ENCODE results near the gene NEAT1.

The NEAT1 gene

DNA sequence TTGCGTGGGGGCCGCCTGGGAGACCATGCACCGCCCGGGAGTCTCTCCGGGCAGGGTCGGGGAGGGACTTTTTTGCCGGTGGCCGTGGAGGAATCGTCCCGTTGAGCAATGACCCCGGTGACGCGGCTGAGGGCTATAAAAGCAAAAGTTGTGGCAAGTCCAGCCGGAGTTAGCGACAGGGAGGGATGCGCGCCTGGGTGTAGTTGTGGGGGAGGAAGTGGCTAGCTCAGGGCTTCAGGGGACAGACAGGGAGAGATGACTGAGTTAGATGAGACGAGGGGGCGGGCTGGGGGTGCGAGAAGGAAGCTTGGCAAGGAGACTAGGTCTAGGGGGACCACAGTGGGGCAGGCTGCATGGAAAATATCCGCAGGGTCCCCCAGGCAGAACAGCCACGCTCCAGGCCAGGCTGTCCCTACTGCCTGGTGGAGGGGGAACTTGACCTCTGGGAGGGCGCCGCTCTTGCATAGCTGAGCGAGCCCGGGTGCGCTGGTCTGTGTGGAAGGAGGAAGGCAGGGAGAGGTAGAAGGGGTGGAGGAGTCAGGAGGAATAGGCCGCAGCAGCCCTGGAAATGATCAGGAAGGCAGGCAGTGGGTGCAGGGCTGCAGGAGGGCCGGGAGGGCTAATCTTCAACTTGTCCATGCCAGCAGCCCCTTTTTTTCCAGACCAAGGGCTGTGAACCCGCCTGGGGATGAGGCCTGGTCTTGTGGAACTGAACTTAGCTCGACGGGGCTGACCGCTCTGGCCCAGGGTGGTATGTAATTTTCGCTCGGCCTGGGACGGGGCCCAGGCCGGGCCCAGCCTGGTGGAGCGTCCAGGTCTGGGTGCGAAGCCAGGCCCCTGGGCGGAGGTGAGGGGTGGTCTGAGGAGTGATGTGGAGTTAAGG lies at the start of gene NEAT1:
NEAT1 (plus strand) TSS at position 166 of the 883 bp plus-strand sequence.
- peak; percentile 86 for DNase-seq

DNA sequence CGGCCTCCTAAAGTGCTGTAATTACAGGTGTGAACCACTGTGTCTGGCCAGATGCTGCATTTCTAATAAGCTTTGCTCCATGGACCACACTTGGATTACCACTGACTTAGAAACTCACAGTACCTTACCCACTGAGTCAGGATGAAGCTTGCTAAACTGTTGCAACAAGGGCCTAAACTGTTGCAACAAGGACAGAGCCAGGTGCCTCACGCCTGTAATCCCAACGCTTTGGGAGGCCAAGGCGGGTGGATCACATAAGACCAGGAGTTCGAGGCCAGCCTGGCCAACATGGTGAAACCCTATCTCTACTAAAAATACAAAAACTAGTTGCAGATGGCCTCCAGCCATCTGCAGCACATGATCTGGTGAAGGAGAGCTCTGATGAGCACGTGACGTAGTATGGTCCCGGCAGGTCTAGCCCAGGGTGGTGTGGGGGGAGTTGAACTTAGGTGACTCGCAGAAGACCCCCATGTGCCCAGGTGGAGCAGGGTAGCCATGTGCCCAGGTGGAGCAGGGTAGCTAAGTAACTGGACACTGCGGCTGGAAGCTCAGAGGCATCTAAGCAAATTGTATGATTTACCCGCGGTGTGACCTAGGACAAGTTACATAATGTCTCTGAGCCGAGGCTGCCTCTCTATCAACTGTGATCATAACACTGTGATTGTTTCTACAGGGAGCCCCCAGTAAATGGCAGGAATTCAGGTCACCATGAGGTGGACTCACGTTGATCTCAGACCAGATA lies 48.6 kb upstream of the NEAT1 start:
- no peak for DNase-seq

DNA sequence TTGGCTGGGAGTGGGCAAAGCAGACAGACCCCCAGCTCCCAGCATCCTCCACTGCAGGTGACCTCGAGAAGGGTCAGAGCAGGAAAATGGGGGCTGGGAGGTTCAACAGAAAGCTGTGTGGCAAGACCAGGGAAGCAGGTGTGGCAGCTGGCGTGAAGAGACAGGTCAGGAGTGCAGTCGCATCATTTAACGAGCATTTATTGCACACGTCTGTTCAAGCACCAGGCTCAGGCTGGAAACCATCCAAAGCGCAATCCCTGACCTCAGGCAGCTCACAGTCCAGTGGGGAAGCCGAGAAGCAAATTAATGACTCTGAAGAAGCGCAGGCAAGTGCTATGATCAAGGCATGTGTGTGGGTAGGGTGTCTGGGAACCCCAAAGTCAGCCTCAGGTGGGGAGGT lies 47.6 kb upstream of the NEAT1 start:
- DNase-seq: no peak

DNA sequence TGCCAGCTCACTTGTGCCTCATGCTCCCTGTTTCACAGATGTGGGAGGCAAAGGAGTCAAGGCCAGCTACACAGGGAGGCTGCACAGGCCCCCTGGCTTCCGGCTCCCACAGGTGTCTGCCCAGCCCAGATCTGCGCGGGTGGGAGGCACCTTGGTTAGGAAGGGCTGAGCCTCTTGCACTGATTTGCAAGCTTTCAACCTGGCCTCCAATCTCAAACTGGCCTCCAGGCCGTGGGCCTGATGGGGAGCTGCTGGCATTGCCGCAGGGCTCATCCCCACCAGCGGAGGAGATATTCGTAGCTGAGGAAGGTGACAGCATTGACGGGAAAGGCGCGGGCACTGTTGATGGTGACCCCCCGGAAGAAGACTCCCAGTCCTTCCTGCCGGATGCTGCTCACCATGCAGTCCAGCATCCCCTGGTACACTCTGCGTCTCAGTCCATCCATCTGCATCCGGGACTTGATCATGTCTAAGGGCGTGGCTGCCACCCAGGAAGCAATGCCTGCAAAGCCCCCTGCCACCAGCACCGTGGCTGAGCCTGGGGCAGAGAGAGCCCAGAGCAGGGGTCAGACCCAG lies 46.4 kb upstream of the NEAT1 start:
- no peak for DNase-seq

DNA sequence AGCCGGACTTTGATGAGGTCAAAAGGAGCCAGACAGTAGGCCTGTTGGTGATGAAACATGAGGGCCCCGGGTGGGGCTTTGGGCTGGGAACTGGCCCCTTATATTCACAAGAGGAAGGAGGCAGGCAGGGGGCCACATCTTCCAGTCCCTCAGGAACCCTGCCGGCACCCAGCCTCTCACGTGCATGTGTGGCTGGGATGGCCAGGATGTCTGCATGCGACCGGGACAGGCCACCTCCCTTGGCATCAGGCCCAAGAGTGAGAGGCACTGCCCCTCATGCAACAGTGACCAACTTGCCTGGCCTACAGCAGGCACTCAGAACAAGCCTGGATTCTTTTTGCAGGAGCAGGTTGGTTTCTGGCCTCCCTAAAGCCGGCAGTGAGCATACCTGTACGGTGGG lies 45.6 kb upstream of the NEAT1 start:
- DNase-seq: no peak

DNA sequence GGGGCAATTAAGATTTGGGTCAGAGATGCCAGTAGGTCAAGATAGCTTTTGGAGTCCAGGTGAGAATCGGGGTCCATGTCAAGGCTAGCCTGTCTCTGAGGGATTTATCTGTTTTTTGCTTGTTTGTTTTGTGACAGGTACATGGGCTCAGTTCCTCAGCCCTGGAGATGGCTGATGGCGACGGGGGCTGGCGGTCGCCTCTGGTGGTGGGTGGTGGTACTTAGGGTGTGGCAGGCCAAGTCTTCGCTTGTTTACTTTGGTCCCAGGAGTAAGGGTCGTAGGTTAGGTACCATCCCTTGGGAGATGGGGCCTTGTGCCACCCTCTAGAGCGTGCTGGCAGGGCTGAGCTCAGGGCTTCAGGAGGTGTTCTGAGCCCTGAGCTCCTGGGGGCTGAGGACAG lies 44.8 kb upstream of the NEAT1 start:
- DNase-seq: no peak

DNA sequence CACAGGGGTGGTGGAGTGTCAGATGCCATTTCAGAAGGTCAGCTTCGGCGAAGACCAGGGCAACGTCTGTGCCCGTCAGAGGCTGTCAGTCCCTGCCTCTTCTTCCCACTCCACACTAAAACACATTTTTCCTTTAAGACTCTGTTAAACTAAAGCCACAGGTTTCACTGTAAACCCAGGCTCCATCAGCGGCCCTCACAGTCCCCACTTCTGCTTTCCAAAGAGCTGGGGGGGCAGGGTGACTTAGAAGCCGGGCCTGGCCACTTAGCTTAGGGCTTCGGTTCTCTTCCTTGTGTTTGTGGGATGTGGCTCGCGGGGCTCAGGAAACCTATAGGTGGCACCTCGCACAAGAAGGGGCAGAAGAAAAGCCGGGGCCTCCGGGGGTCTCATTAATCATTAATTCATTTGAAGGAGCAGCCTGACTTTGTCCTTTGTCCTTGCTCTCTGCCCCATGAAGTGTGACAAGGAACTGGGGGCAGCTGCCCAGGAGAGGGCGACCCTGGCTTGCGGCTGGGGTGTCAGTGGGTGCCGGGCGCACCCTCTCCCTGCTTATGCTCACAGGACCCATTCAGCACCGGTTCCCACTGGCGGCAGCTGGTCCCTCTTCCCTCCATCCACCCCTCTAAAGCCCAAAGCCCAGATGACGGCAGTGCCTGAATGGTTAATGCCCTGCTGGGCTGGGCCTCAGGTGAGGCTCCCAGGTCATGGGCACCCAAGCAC lies 44.2 kb upstream of the NEAT1 start:
- no peak for DNase-seq

DNA sequence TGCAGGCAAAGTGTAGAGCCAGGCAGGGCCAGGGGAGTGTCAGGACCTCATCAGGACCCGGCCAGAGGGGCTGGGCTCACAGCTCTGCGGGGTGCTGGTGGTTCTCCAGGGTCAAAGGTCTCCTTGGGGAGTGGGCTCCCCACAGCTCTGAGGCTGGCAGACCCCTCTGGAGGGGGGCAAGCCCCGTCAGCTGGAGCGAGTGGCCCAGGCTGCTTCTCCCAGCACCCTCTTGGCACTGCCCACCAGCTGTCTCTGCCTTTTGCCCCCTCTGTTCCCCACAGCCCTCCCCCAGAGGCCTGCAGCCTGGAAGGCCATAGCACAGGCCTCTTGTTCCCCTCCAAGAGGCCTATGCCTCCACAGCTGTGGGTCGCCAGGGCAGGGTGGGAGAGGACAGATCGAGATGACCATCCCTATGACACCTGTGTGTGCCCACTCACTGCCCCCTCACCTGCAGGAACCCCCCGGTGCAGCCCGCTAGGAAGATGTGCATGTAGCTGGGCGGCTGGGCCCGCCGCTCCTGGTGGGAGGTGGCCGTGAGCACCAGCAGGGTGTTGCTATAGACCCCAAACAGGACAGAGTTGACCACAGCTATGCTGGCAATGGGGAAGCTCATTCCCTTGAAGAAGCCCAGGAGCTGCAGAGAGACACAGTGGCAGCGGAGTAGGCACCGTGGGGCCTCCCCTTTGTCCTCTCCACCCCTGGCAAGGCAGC lies 43.5 kb upstream of the NEAT1 start:
- DNase-seq: no peak

DNA sequence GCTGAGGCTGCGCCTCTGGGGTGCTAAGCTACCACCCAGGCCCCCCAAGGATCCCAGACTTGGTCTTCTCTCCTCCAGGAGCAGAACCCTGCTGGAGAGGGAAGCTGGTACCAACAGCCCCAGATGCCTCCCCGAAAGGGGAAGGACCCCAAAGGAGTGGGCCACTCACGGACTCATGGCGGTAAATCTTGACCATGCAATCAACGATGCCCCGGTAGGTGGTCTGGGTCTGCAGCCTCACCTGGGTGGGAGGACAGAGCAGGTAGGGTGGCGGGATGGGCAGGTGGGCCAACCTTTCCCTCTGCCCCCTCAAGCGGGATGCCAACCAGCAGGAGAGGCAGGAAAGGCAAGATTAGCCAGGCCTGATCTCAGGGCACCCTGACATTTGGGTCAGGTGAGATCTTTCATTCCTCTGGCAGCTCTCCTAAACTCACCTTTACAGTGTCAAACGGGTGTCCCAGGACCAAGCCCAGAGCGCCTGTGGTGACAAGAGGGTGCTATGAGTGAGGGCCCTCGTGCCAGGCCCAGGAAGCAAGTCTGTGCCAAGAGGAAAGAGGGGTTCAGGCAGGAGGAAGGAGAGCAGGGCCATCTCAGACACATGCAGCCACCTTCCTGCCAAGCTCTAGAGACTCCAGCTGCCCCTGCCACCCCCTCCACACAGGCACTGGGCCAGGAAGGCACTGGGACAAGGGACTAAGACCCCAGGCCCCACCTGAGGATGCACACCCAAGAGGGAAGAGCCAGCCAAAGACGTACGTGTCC lies 42.7 kb upstream of the NEAT1 start:
- DNase-seq: no peak

DNA sequence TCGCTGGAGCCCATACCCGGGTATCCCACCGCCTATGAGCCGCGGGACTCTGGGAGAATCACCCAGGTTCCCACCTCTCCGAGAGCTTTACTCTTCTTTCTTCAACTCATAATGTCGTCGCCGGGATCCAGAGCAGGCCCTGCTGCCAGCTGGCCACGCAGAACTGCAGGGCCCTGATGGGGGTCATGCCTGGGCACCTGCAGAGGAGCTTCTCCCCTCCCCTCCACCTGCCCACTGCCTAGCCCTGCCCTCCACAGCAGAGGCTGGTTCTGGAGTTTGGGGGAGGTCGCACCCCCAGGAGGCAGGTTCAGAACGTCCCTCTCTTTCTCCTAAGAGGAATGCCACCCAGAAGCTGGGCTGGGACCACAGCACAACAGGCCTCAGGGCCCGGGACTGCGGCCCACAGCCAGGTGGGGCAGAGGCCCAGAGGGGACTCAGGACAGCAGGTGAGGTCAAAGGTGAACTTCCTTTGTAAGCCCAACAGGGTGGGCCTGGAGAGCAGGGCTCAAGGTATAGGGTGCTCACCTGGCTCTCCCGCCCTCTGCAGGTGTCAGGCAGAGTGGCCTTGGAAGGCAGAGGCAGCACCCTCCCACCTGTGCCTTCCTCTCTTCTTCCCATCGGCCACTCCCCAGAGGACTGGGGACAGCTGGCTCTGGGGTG lies 42.0 kb upstream of the NEAT1 start:
- DNase-seq: no peak

DNA sequence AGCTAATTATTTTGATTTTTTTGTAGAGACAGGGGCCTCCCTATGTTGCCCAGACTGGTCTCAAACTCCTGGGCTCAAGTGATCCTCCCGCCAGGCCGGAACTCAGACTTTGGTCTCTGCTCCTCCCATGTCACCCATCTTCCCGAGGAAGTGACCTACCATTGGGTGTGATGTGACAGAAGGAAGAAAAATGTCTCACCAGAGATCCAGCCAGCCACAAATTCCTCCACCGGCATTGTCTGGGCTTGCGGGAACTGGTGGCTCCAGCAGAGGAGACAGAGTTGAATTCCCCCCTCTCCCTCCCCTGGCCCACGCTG lies 40.9 kb upstream of the NEAT1 start:
- DNase-seq: no peak

DNA sequence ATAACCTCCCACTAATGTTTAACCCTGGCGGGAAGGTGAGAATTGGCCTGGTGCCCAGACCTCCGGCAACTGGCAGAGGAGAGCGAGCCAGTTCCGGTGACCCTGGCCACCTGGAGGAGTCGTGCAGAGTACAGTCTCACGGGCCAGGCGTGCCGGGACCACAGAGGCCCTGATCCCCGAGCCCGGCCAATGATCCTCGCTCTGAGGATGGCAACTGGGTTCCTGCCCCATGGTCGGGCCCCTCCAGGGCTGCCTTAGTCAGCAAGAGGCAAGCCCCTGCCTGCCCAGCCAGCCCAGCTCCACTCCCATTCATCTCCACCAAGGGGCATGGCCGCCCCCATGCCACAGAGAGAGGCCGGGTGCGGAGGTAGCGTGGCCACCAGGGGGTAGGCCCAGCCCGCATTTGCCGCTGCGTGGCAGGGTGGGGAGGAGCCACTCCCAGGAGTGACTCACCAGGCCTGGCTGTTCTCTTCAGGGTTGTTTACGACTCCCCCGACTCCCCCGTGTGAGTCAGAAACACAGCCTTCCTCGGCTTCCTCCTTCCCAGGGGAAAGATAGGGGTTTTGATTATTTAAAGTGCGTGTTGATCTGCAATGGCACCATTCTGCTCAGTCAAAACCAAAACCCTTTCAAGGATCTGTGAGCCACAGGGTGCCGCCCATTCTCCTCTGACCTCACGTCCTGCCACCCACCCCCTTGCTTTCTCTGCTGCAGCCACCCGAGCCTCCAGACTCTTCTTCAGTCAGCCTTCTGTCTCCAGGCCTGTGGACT lies 40.4 kb upstream of the NEAT1 start, which contains the start of gene SLC25A45:
SLC25A45 (minus strand) TSS at position 614 of the 771 bp plus-strand sequence. CDS start 695 bp downstream, outside the sequence.
- DNase-seq: peak; percentile 96

DNA sequence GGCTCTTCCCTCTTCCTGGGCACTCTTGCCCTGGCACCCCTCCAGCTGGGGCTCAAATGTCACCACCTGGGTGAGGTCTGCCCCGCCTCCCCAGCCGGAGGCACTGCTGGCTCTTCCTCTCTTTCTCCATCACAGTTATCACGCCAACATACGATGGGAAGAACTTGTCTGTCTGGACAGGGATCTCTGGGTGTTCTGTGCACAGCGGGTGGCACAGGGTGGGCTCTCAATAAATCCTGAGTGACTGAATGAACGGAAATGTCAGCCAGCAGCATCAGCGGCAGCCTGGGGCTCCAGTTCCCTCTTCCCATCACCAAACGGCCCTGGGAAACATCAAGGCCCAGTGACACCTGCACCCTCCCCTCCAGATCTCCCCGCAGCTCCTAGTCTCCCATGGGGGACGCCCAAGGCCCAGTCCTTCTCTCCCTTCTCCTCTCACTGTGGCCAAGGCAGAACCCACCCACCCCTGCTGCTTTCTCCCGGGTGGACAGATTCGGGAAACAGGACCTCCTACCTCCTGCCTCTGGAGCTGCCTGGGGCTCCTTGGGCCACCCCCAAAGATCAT lies 39.7 kb upstream of the NEAT1 start:
- DNase-seq: no peak

DNA sequence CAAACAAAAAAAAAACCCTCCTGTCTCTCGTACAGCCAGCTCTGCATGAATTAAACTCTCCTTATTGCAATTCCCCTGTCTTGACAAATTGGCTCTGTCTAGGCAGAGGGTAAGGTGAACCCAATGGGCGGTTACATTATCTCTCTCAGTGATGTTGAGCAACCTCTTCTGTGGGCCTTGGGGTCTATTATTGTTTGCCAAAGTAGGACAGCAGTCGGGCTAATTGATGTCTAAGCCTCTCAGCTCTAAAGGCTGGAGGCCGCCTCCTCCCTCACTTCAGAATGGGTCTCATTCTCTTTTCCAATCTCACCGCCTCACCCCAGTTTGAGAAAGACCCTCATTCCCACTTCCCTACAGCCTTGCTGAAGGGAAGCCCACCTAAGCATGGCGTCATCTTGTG lies 38.8 kb upstream of the NEAT1 start:
- no peak for DNase-seq

DNA sequence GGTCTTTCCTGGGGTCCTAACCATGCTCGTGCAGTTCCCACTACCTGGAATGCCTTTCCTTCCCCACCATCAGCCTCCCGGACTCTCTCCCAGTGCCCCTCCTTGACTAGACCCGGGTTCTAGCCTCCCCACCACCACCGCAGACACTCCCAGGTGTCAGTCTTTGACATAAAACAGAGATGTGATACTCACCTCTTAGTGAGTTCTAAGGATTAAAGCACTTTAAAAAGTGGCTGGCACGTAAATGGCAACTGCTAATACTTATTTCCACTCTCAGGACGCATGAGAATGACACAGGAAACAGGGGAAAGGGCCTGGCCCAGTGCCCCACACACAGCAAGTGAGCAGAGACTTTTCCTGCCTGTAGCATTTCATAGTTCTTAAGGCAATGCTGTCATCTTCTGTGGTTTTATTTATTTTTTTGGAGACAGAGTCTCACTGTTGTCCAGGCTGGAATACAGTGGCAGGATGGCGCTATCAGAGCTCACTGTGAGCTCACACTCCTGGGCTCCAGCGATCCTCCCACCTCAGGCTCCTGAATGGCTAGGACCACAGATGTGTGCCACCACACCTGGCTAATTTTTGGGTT lies 38.2 kb upstream of the NEAT1 start:
- DNase-seq: no peak

DNA sequence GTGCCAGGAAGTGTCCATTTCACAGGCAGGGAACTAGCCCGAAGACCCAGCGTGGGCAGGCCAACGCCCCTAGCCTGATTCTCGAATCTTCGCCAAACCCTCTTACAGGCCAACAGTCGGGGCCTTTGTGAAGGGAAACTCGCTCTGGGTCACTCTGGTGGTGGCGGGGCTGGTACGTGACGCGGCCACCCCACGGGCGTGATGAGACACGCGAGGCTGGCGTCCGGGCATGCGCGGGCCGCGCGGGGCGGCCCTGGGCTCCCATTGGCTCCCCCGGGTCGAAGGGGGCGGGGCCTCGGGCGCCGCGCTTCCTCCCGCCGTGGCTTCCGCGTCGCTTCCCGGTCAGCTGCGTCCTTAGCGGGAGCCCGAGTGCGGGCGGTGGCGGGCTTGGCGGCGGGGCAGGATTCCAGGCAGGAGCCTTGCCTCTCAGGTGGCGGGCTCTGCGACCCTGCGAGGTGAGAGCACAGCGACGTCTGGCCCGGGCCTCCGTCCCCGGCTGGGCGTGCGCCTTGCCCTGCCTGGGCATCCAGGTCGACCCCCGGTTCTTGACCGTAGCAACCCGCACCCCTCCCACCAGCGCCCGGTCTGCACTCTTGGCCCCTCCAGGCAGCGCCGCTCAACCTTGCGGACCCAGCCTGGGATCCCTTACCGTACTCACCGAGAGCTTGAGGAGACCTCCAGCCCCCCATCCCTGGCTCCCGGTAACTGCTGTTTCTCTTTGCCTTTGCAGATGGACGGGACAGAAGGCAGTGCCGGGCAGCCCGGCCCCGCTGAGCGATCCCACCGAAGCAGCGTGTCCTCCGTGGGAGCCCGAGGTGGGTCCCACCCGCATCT lies 36.1 kb upstream of the NEAT1 start, which contains the start of gene FRMD8:
FRMD8 (plus strand) TSS at position 331 of the 834 bp plus-strand sequence; CDS start at position 731, 400 bp downstream.
- peak; percentile 57 for DNase-seq

DNA sequence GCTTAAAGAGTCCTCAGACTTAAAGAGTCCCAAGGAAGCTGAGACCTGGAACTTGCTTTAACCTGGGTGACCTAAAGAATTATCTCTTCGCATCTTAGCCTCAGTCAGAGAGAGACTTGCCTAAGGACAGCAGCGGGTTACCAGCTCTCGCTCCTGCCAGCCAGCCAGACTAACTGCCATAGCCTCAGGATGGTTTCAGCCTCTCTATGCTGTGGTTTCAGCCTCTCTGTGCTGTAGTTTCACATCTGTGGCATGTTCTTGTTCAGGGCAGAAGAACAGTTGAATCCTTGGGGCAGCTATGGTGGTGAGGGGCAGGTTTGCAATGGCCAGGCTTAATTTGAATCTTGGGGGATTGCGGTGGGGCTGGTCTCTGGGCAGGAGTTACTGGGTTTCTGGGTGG lies 33.9 kb upstream of the NEAT1 start:
- DNase-seq: no peak

DNA sequence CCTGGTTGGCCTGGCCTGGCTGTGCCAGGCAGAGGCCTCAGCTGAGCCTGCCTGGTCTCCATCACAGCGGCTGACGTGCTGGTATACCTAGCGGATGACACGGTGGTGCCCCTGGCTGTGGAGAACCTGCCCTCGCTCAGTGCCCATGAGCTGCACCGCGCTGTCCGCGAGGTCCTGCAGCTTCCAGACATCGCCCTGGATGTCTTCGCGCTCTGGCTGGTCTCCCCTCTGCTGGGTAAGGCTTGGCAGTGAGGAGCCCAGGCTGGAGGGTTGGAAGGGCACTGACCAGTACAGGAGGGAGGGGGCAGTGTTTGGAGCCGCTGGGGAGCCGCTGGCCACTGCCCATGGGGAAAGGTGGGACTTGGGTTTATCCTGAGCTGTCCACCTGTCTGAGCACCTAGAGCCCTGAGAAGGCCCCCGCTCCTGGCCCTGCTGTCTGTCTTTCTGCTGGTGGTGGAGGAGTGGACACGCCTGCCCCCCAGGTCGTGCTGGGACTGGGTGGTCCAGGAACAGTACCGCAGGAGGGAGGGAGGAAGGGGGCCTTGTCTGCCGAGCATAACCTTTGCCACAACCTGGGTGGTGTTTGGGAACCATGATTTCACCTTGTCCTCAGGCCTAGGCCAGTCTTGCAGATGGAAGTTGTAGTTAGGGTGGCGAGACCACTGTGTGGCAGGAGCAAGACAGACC lies 33.2 kb upstream of the NEAT1 start:
- no peak for DNase-seq
